Sigmoid colon (tissue), 7 donors: Measurements from ENCODE around the gene C8G. TPM values are rescaled to one million over a fixed set of nuclear protein-coding genes. Genes with fewer than 3 reads are reported as not detected.

Source experiments
- DNase-seq: peaks from one replicate; pipeline ENCODE4 v3.0.0-alpha.2; 2019
- H3K27ac ChIP-seq, 4 donors: fragments of 200-600 bp; sonication (generic); one replicate each; pipeline ENCODE4 v1.5.1; 2016 to 2019; ENCODE audit warnings: mild to moderate bottlenecking in 1 of 4
- H3K27me3 ChIP-seq, 3 donors: fragments of 200-600 bp; sonication (generic); one replicate each; pipeline ENCODE4 v1.5.1; 2019; ENCODE audit warnings: mild to moderate bottlenecking in 1 of 3
- H3K36me3 ChIP-seq, 4 donors: fragments of 200-600 bp; sonication (generic); one replicate each; pipeline ENCODE4 v1.5.1; 2016 to 2019
- H3K4me1 ChIP-seq, 4 donors: fragments of 200-600 bp; sonication (generic); one replicate each; pipeline ENCODE4 v1.5.1; 2017 to 2019
- H3K4me3 ChIP-seq, 4 donors: fragments of 200-600 bp; sonication (generic); one replicate each; pipeline ENCODE4 v1.5.1; 2017 to 2019; ENCODE audit warnings: mild to moderate bottlenecking in 2 of 4, moderate library complexity in 1 of 4
- H3K9me3 ChIP-seq, 4 donors: fragments of 200-600 bp in 3 of 4; sonication (generic) in 3 of 4; one replicate each; pipeline versions ENCODE4 v1.5.1 to v1.6.1; 2013 to 2019
- EP300 ChIP-seq, 4 donors: sonication (generic); formaldehyde crosslinking; IDR thresholded peaks; one replicate each; pipeline ENCODE4 v1.6.1; 2017; ENCODE audit warnings: antibody characterized with exemption in 4 of 4
- POLR2A ChIP-seq, 2 donors: fragments of 450-650 bp; IDR thresholded peaks; one replicate each; pipeline ENCODE4 v1.6.1; 2016; ENCODE audit warnings: antibody characterized with exemption in 2 of 2, mild to moderate bottlenecking in 2 of 2, moderate library complexity in 2 of 2
- POLR2AphosphoS5 ChIP-seq, 4 donors: sonication (generic); formaldehyde crosslinking; IDR thresholded peaks; one replicate each; pipeline ENCODE4 v1.6.1; 2017; ENCODE audit warnings: antibody characterized with exemption in 4 of 4
- WGBS, 2 donors: extraction: QIAGEN DNeasy Blood & Tissue Kit; methylation state at CpG; one replicate each; pipeline ENCODE4 v1.1.7; 2013; 5-methylcytosine and 5-hydroxymethylcytosine counted together
- intact Hi-C: fragments of 100-400 bp; cut with DNase I; formaldehyde crosslinking; loops from one replicate; pipeline ENCODE4 v1.15.1; 2023
- polyA plus RNA-seq, 3 donors: library from polyadenylated mRNA; stranded (reverse); fragments of 200-250 nt; gene quantifications; one replicate each; pipeline ENCODE4 v1.2.3, GENCODE V29; 2013
- total RNA-seq, 4 donors: library from RNA; depleted of rRNA; stranded (reverse); fragments of >200 nt; gene quantifications; one replicate each; pipeline ENCODE4 v1.1.0, GENCODE V29; 2016
- TF ChIP-seq, protein P1 (sequence below), 4 experiments: fragments of 450-650 bp in 3 of 4; fragments of 200-600 bp in 1 of 4; IDR thresholded peaks; one replicate each; pipeline ENCODE4 v1.5.1; 2016 to 2019; ENCODE audit warnings: antibody characterized with exemption in 4 of 4, mild to moderate bottlenecking in 3 of 4, moderate library complexity in 2 of 4
- donor health status: healthy with polysubstance abuse.
- donor health status: Bipolar disorder and iron deficiency.
- donor health status: healthy.

The C8G gene
- total and polyA plus RNA-seq, 7 donors: 4.2 to 11.1 (median 5.4) TPM; not detected in 4

DNA sequence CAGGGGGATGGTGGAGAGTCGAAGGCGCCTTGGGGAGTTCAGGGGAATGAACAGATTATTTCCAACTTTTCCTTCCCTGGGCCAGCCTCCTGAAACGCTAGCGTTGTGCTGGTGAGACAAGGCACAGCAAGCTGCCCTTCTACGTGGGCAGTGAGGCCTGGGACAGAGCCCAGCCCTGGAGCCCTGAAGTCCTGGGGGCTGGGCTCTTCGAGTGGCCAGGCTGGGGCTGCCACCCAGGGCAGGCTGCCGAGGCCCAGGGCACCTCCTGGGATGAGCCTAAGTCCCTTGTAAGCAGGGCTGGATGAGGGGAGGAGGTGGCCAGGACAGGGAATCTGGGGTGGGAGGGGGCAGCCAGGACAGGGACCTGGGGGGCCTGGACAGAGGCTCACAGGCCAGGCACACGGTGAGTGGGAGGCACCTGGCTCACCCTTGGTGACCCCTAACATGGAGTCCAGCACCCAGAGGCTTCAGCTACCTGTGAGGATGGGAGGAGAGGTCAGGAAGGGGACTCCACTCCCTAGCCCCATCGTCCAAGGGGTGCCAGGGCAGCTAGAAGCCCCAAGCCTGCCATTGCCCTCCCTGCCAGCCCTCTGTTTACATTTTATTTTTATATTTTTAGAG is 5.7 kb downstream of the C8G start:
- DNase-seq: no peak
- peaks cover 0 to 19% (median 15%) of the 10 kb centered on the region in 4 donors for H3K4me1 ChIP-seq
- WGBS, 2 donors: 17 to 56% methylated on average over 9 of the region's 9 CpGs
- intact Hi-C loops: no loop called here
- TF ChIP-seq, protein P1, sequence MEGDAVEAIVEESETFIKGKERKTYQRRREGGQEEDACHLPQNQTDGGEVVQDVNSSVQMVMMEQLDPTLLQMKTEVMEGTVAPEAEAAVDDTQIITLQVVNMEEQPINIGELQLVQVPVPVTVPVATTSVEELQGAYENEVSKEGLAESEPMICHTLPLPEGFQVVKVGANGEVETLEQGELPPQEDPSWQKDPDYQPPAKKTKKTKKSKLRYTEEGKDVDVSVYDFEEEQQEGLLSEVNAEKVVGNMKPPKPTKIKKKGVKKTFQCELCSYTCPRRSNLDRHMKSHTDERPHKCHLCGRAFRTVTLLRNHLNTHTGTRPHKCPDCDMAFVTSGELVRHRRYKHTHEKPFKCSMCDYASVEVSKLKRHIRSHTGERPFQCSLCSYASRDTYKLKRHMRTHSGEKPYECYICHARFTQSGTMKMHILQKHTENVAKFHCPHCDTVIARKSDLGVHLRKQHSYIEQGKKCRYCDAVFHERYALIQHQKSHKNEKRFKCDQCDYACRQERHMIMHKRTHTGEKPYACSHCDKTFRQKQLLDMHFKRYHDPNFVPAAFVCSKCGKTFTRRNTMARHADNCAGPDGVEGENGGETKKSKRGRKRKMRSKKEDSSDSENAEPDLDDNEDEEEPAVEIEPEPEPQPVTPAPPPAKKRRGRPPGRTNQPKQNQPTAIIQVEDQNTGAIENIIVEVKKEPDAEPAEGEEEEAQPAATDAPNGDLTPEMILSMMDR (IDR thresholded peaks at IDR 0.05): no peak
- TF ChIP-seq POLR2AphosphoS5 (IDR thresholded peaks at IDR 0.05) (no peak), EP300 (IDR thresholded peaks at IDR 0.05) (no peak), POLR2A (IDR thresholded peaks at IDR 0.05) (no peak)
- H3K36me3 ChIP-seq: no peaks in the 10 kb centered on the region
- no peaks in the 10 kb centered on the region for H3K27me3 ChIP-seq
- H3K4me3 ChIP-seq: peak overlapping the region in 3 of 4 donors; percentile 60 to 82 (median 68)
- H3K27ac ChIP-seq: peak overlapping the region; percentile 81 to 89 (median 86)
- no peaks in the 10 kb centered on the region for H3K9me3 ChIP-seq

DNA sequence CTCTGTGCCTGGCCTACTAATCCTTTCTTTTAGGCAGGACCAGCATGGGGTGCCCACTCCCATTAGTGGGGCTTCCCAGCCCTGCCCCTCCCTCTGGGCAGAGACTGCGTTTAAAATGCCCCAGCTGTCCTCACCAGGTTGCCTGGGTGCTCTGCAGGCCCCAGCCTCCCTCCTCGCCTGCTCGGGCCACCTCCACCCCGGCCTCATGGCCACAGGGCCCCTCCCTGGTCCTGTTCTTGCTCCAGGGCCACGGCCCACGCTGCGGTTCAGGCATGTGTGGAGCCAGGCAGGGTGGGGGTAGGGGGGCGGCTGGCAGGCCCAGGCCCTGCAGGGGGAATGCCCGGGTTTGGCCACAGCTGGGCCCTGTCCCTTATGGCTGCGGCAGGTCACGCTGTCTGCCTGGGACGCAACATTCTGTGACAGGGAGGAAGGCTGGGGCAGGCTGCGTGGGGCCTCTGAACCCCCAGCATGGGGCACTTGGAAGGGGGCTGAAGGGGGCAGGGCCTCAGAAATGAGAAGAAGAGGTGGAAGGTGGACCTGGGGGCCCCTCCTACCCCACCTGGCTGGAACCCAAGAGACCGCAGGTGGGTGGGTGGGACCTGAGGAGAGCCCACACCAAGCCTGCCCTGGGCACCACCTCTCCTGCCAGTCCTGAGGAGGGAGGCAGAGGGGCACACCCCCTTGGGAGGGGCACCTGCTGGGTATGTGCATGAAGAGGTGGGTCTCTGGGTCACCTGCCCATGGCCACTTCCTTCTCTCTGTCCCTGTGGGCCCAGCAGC is 6.7 kb downstream of the C8G start, which contains the start of gene LCN12:
TSS of gene LCN12 (plus strand) at position 733 of the 780 bp plus-strand sequence. CDS start 55 bp downstream, outside the sequence.
- TF ChIP-seq, protein P1 (IDR thresholded peaks at IDR 0.05): no peak
- TF ChIP-seq EP300 (IDR thresholded peaks at IDR 0.05): no peak
- intact Hi-C loops: no loop called here
- WGBS, 2 donors: 74% methylated on average over 14 of the region's 14 CpGs
- DNase-seq: no peak
- no peaks in the 10 kb centered on the region for H3K27me3 ChIP-seq
- H3K4me1 ChIP-seq: peaks cover 0 to 19% (median 15%) of the 10 kb centered on the region in 4 donors
- H3K4me3 ChIP-seq: no peak within 1 kb of the TSS
- no peak within 1 kb of the TSS for H3K27ac ChIP-seq
- no peaks in the 10 kb centered on the region for H3K36me3 ChIP-seq
- no peaks in the 10 kb centered on the region for H3K9me3 ChIP-seq

- no peaks in the 10 kb centered on the region for H3K27me3 ChIP-seq
- H3K4me1 ChIP-seq: peaks cover 0 to 19% (median 15%) of the 10 kb centered on the region in 4 donors
- H3K9me3 ChIP-seq: no peaks in the 10 kb centered on the region
- TF ChIP-seq POLR2A (IDR thresholded peaks at IDR 0.05) (no peak), EP300 (IDR thresholded peaks at IDR 0.05) (no peak), POLR2AphosphoS5 (IDR thresholded peaks at IDR 0.05) (no peak)
- TF ChIP-seq, protein P1 (IDR thresholded peaks at IDR 0.05): no peak
- DNase-seq: no peak
- no peak overlapping the region for H3K27ac ChIP-seq
- WGBS, 2 donors: 76 to 78% methylated on average over 15 of the region's 15 CpGs
- no peaks in the 10 kb centered on the region for H3K36me3 ChIP-seq
- H3K4me3 ChIP-seq: no peak overlapping the region
- intact Hi-C loops: no loop called here
These were observed 7.3 kb downstream of the C8G start for GRCh38 chr9:136952321-136952850.

GRCh38 chr9:136952876-136953770 is 8.1 kb downstream of the C8G start:
- Histone ChIP-seq H3K4me3 (no peak overlapping the region), H3K27ac (no peak overlapping the region), H3K4me1 (peaks cover 0 to 19% (median 15%) of the 10 kb centered on the region in 4 donors), H3K9me3 (no peaks in the 10 kb centered on the region), H3K27me3 (no peaks in the 10 kb centered on the region), H3K36me3 (no peaks in the 10 kb centered on the region)
- intact Hi-C loops: no loop called here
- TF ChIP-seq POLR2A (IDR thresholded peaks at IDR 0.05): no peak
- TF ChIP-seq, protein P1 (IDR thresholded peaks at IDR 0.05): no peak
- no peak for DNase-seq
- WGBS, 2 donors: 93% methylated on average over 44 of the region's 44 CpGs
